NCI-H446 treated with DMSO at 0.1 percent for 48 hours (cell line): ENCODE measurements around the gene HOXC12.

Source experiments
- DNase-seq: peaks from one replicate; lab custom pipeline; 2025; lab: John Stamatoyannopoulos, UW

The HOXC12 gene

DNA sequence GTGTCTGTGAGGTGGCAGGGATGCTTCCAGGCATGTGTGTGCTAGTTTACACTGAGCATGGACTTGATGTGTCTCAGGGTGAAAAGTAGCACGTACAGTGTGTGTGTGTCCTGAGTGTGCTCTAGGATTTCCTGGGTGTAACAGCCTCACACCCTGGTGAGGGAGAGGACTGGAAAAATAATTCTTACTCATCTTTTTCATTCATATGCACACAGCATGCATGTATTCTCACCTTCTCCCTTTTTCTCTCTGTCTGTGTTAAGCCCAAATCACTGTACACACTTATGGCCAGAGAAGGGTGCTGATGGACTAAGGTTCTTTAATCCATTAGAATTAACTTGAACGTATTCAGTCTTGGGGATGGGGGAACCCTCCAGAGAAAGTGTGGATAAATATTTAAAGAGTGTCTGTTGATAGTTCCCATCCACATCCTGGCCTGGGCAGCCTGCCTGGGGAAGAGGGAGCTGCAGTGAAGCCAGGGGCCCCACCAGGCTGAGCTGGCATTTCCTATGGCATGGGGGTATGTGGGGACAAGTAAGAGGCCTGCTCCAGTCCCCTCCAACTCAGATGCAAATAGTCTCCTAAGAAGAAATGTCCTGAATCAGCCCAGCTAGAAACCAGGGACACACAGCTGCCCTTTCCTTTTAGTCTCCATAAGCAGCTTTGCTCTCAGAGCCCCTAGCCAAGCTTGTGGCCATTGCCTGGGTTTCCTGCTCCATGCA lies 53.0 kb downstream of the HOXC12 start:
- DNase-seq, result no peak

DNA sequence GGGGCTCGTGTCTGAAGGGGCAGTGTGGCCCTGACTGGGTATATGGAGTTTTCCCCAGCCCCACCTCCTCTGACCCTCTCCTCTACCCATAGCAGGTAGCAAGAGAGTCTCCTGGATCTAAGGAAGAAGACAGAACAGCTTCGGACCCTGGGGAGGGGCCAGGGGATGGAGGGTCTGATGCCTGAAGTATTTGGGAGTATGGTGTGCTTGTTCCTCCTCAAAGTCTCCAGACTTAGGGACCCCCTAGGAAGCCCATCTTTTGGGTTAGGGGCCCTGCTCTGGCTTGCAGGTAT lies 53.5 kb downstream of the HOXC12 start:
- no peak for DNase-seq
